SW480 (cell line): ENCODE data around the gene GOLGA5.
A peak's percentile ranks its signal among the peaks of the same experiment; 100 is the strongest.
"Not testable (repeated sequence)": the region's sequence is repeated elsewhere in the genome, so short reads cannot be mapped to it uniquely, and the experiment has no call there.

Experiments used
- DNase-seq: peaks from one replicate; pipeline ENCODE4 v3.0.0-alpha.2; 2016; ENCODE audit warnings: low spot score

Gene GOLGA5

GRCh38 chr14:92832137-92832700 is 38.1 kb downstream of the GOLGA5 start:
- DNase-seq: no peak

DNA sequence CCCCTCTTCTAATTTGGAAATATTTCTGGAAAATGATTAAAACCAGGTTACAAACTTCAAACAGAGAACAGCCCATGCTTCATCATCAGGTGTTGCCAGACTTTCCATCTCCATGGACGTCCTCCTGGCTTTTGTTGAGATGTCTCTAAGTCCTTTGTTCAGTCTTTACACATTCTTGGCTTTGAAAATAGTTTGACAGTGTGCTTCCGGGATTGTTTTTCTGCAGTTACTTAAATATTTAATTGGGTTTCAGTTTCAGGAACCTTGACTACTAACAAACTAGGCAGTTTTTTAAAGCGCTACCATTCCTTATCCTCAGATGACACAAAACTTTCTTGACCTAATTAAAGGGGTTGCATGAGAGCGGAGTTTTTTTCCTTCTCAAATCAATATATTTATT is 47.8 kb downstream of the GOLGA5 start:
- no peak for DNase-seq

- no peak for DNase-seq
These were observed 50.1 kb downstream of the GOLGA5 start for GRCh38 chr14:92844204-92844603.

- DNase-seq: no peak
These were observed 52.2 kb downstream of the GOLGA5 start for GRCh38 chr14:92846162-92846897.

GRCh38 chr14:92847278-92847677 is 53.2 kb downstream of the GOLGA5 start:
- no peak for DNase-seq

DNA sequence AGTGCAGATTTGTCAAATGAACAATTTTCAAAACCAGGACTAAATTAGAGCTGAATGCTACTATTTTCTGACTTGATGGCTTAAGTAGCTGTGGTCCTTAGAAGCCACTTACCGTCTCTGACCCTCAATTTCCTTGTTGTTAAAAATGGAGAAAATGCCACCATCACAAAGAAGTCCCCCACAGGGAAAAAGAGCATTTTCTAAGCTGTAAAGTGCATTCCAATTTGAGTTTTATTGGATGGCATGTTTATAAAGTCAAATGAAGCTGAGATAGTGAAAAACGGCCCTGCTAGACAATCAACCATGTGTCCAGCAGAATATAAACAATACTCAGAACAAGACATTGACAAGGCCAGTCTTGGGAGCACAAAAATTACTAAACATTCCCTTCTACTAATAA is 53.6 kb downstream of the GOLGA5 start:
- DNase-seq: no peak

GRCh38 chr14:92848887-92849286 is 54.8 kb downstream of the GOLGA5 start:
- DNase-seq: no peak

DNA sequence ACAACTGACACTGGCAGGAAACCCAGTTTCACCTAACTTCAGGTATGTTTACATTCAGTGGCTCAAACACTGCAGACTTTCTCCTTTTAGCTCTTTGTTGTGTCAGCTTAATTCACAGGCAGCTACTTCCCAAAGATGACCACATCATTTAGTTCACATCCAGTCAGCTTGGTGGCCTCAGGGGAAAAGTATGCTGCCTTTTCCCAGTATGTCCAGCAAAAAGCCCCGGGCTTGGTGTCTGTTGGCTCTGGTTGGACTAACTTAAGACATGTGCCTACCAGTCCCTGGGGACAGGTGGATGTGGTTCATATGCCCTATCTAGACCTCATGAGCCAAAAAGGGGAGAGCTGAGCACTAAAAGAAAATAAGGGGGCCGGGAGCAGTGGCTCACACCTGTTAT is 56.4 kb downstream of the GOLGA5 start:
- DNase-seq: no peak

GRCh38 chr14:92853136-92853535 is 59.0 kb downstream of the GOLGA5 start:
- not testable (repeated sequence) for DNase-seq

DNA sequence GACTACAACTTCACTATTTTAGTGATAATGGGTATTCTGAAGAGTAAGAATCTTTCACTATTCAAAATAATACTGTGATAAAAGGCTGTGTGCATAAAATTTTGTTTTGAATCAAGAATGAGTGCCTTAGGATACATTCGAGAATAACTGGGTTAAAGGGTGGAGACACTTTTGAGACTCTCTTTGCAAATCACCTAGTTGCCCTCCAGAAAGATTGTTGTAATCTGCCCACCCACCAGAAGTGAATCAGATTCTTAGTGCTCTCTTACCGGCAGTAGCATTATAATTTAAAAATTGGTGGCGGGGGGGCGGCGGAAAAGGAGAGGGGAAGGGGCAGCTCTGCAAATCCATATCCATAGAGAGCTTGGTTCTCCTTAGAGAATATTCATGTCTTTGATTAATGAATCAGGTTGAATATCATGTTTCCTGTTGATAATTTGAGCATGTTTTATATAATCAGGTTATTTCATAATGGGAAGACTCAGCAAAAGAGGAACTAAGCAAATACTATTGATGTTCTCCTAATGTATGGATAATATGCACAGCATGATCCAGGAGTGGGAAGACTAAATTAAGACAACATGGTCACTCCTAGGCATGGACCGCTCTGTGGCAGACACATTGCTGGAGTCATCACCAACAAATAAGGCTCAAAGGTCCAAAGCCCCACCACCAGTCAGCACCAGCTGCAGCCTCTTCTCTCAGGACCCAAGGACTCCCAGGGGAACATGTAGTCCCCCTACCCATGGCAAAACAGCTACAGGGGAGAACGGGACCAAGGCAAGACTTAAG is 66.1 kb downstream of the GOLGA5 start:
- DNase-seq: no peak

DNA sequence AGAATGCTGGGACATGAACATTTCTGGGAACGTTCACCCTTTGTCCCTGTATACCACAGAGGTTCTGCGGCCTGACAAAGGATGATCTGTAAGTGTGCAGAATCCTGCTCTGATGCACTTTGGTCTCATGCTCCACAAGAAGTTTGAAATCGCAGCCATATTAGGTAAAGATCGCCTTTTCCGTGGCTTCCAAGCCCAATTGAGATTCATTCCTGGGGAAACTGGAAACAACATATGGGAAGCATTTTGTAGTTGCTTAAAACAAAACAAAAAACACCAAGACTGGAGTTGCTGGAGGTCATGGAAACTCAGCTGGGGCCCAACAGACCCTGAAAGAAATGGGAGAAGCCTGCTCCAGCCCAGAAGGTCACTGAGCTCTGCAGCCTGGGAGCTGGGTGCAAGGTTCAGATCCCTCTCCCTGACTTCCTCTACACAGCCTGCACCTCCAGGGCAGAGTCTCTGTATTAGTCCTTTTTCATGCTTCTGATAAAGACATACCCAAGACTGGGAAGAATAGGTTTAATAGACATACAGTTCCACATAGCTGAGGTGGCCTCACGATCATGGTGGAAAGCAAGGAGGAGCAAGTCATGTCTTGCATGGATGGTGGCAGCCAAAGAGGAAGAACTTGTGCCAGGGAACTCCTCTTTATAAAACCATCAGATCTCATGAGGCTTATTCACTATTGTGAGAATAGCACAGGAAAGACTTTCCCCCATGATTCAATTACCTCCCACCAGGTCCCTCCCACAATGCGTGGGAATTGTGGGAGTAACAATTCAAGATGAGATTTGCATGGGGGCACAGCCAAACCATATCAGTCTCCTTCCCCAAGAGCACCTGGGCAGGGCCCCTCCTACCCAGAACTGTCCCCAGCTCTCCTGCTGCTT is 68.0 kb downstream of the GOLGA5 start:
- no peak for DNase-seq

- no peak for DNase-seq
These were observed 69.4 kb downstream of the GOLGA5 start for GRCh38 chr14:92863286-92864080.

DNA sequence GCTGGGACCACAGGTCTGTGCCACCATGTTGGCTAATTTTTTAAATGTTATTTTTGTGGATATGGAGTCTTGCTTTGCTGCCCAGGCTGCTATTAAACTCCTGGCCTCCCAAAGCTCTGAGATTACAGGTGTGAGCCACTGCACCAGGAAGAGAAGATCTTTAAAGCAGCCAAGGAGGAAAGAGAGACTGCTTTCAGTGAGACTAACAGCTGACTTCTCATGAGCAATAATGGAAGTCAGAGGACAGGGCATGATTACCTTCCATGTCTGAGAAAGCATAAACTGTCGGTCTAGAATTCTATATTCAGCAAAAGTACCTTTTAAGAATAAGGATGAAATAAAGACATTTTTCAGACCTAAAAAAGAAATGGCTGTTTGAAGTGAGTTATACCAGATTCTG is 71.6 kb downstream of the GOLGA5 start:
- DNase-seq: no peak

DNA sequence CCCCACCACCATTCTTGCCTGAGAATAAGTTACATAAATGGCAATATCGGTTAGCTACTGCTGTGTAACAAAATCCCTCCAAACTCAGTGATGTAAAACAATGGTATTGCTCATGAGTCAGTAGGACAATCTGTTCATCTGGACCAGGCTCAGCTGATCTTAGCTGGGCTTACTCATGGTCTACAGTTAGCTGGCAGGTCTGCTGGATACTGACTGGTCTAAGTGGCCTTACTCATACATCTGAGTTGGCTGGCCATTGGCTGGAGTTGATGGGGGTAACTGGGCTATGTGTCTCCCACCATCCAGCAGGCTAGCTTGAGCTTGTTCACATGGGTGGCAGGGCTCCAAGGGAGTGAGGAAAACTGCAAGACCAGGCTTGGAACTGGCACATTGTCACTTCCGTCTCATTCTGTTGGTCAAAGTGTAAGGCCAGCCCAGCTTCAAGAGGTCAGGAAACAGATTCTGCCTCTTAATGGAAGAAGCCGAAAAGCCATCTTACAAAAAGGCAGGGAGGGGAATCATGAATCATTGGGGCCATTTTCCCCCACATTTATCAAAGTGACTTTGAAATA is 72.2 kb downstream of the GOLGA5 start:
- no peak for DNase-seq

DNA sequence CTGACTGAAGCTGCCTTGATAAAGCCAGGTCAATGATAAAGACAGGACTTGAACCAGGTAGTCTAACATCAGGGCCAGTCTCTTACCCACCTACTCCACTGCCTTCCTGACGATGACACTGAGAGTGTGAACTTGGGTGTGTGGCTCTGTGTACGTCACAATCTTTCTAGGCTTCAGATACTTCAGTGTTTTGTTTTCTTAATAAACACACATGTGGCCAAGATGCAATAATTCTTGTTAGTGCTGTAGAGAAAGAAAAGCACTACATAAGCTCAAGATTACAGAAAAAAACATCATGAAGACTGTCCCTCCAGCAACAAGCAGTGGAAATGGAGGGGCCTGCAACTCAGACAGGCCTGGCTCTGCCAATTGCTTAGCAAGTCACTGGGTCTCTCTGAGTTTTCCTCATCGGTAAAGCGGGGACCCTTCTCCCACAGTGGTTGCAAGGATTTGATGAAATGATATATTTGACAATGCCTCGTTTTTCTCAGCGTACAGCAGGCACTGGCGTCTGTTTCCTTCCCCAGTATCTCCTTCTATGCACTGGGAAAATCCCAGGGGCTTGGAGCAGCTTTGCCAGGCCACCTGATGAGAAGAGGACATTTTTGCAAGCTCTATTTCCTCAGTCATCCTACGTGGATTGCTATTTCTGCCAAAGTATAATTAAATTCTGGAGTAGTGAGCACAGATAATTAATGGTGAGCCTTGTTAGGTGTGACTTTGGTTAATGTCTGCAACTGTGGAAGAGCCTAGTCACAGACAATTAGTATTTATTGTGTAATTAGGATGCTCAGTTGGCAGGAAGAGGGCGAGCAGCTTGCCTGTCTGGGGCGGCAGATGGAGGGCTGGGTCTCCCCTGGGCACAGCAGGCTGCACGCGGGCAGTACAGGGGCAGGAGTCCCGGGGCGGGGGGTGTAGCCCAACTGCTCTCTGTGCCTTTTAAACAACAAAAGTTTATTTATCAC is 73.1 kb downstream of the GOLGA5 start:
- no peak for DNase-seq

- DNase-seq: no peak
These were observed 81.0 kb downstream of the GOLGA5 start for GRCh38 chr14:92874962-92875661.

DNA sequence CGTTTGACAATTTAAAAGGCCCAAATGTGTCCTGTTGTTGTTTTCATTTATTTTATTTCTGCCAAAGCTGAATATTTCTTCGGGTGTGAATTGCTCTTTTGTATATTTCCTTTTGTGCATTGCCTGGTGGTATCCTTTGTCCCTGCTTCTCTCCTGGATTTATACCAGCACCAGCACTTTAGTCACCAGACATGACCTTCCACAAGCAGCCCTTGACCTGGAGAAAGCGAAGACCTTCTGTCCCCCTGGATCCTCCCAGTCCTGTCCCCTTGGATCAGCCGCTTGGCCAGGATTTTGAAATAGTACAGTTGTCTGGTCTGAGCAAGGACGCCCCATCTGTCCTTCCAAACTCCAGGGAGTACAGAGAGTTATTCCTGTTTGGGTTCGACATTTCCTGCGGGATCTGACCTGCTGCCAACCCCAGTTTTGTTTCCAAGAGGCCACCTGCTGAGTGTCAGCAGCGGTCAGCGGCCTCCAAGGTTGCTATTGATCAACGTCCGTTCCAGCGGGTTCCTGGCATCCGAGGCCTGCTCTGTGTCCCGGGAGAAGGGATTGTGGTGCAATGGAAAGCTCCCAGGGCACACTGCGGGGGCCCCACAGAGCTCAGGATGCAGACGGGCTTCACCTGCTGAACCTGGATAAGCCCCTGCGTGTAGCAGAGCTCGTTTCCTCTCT is 83.8 kb downstream of the GOLGA5 start:
- no peak for DNase-seq

DNA sequence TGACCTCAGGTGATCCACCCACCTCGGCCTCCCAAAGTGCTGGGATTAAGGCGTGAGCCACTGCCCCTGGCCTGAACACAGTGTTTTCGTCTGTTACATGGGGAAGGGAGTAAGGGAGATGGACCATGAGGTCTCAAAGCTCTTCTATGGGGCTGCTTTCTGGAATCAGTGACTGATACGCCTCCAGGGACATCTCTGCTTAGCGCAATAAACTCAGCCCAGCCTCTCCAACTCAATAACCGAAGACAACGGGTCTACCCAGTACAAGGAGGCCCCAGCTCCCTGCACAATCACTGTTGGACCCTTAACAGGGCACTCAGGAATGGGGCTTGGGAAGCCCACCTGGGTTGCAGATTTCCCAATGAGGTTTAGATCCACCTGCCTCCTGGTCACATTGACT is 86.2 kb downstream of the GOLGA5 start:
- no peak for DNase-seq

DNA sequence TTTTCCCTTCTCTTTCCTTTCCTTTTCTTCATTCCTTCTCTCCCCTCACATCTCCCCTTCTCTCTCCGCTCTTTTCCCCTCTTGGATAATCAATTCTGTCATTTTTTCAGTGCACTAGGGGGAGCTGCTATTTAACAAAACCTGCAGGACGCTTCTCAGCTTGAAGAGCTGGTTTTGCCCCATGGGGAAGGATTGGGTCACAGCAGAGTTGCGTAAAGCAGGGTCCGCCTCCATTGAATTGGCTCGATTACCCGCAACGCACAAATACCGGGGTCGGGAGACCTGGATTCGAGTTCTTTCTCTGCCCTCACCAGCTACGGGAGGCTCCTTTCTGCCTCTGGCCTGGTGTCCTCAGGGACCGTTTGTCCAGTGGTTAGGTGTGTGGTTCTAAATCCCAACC is 86.7 kb downstream of the GOLGA5 start:
- DNase-seq: peak; percentile 24
